Stomach (tissue), 4 donors: ENCODE data around the gene NDUFB2.
"Not testable (repeated sequence)": the region's sequence is repeated elsewhere in the genome, so short reads cannot be mapped to it uniquely, and the experiment has no call there.

Experiments
- EP300 ChIP-seq: sonication (generic); formaldehyde crosslinking; IDR thresholded peaks from one replicate; pipeline ENCODE4 v1.6.1; 2017; ENCODE audit warnings: antibody characterized with exemption
- POLR2AphosphoS5 ChIP-seq, 3 donors: sonication (generic); formaldehyde crosslinking; IDR thresholded peaks; one replicate each; pipeline ENCODE4 v1.6.1; 2016; ENCODE audit warnings: antibody characterized with exemption in 3 of 3
- TF ChIP-seq, protein P1 (sequence below), 7 experiments: fragments of 450-650 bp in 4 of 7; fragments of 200-600 bp in 3 of 7; sonication (generic) in 3 of 7; IDR thresholded peaks; one replicate each; pipeline ENCODE4 v1.5.1; 2016 to 2019; ENCODE audit warnings: antibody characterized with exemption in 7 of 7, control low read depth in 2 of 7, mild to moderate bottlenecking in 1 of 7

DNA sequence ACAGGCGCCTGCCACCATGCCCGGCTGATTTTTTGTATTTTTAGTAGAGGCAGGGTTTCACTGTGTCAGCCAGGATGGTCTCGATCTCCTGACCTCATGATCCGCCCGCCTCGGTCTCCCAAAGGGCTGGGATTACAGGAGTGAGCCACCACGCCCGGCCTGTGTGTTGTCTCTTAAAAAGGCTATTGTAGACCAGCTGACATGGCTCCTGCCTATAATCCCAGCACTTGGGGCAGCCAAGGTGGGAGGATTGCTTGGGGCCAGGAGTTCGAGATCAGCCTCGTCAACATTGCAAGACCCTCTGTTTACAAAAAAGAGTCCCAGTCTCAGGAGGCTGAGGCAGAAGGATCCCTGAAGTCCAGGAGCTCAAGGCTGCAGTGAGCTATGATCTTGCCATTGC lies 2.7 kb upstream of the NDUFB2 start:
- TF ChIP-seq, protein P1, sequence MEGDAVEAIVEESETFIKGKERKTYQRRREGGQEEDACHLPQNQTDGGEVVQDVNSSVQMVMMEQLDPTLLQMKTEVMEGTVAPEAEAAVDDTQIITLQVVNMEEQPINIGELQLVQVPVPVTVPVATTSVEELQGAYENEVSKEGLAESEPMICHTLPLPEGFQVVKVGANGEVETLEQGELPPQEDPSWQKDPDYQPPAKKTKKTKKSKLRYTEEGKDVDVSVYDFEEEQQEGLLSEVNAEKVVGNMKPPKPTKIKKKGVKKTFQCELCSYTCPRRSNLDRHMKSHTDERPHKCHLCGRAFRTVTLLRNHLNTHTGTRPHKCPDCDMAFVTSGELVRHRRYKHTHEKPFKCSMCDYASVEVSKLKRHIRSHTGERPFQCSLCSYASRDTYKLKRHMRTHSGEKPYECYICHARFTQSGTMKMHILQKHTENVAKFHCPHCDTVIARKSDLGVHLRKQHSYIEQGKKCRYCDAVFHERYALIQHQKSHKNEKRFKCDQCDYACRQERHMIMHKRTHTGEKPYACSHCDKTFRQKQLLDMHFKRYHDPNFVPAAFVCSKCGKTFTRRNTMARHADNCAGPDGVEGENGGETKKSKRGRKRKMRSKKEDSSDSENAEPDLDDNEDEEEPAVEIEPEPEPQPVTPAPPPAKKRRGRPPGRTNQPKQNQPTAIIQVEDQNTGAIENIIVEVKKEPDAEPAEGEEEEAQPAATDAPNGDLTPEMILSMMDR (IDR thresholded peaks at IDR 0.05): not testable (repeated sequence)
- not testable (repeated sequence) for TF ChIP-seq POLR2AphosphoS5 (IDR thresholded peaks at IDR 0.05); EP300
